Tongue (tissue), 2 donors: ENCODE data around the gene LSM4. TPM values are rescaled to one million over a fixed set of nuclear protein-coding genes. Genes with fewer than 3 reads are reported as not detected.
A peak's percentile ranks its signal among the peaks of the same experiment; 100 is the strongest.

Source experiments
- small RNA-seq: library from RNA; depleted of rRNA; stranded (forward); fragments of <200 nt; gene quantifications from one replicate; pipeline ENCODE3, GENCODE V24; 2014; ENCODE audit warnings: low replicate concordance
- total RNA-seq: library from RNA; depleted of rRNA; stranded (reverse); fragments of >200 nt; gene quantifications from one replicate; pipeline ENCODE4 v1.2.3, GENCODE V29; 2014

The LSM4 gene
- total RNA-seq, 1 donor from 2014 or later: 143 TPM

Small RNA genes lying within 50 kb of the gene (small RNA-seq; reads per million reads assigned to genes)
- gene MIR3188 (0.32 reads per million, percentile 56 among the genes with 10 or more reads in this experiment), gene RN7SL513P (not detected), gene RPL39P38 (not detected)

Other genes with a start within 250 kb of the LSM4 start
- 0.41 TPM for gene IL12RB1, start 236.1 kb downstream of the LSM4 start, total RNA-seq
- 4.9 TPM for gene MAST3, start 225.3 kb downstream of the LSM4 start, total RNA-seq
- 34.5 TPM for gene PIK3R2, start 169.9 kb downstream of the LSM4 start, total RNA-seq
- gene IFI30, start 149.3 kb downstream of the LSM4 start, total RNA-seq: 0.21 TPM
- gene MPV17L2, start 129.9 kb downstream of the LSM4 start, total RNA-seq: 6.5 TPM
- gene RAB3A, start 119.0 kb downstream of the LSM4 start, total RNA-seq: 2.1 TPM
- gene PDE4C, start 96.6 kb downstream of the LSM4 start, total RNA-seq: 5.7 TPM
- 0.62 TPM for gene IQCN, start 48.6 kb downstream of the LSM4 start, total RNA-seq
- 276 TPM for gene JUND, start 41.5 kb downstream of the LSM4 start, total RNA-seq
- 12.7 TPM for gene PGPEP1, start 17.5 kb upstream of the LSM4 start, total RNA-seq
- 0.51 TPM for gene GDF15, start 63.1 kb upstream of the LSM4 start, total RNA-seq
- gene LRRC25, start 74.5 kb upstream of the LSM4 start, total RNA-seq: 1.8 TPM
- 50.1 TPM for gene SSBP4, start 96.3 kb upstream of the LSM4 start, total RNA-seq
- gene ISYNA1, start 115.1 kb upstream of the LSM4 start, total RNA-seq: 49.3 TPM
- 21.7 TPM for gene ELL, start 199.0 kb upstream of the LSM4 start, total RNA-seq
- gene FKBP8, start 220.5 kb upstream of the LSM4 start, total RNA-seq: 115 TPM
- 40.7 TPM for gene KXD1, start 234.8 kb upstream of the LSM4 start, total RNA-seq
- gene UBA52, start 248.8 kb upstream of the LSM4 start, total RNA-seq: 385 TPM